Small intestine (tissue), 7 donors: ENCODE results near the gene AUTS2. TPM values are rescaled to one million over a fixed set of nuclear protein-coding genes. Genes with fewer than 3 reads are reported as not detected.

Experiments used
- DNase-seq, 2 donors: peaks; one replicate each; pipeline versions ENCODE4 v3.0.0 to v3.0.0-alpha.2; 2013
- FAIRE-seq: peaks from 2 replicates; lab custom pipeline; 2012; peaks lifted over from hg19 to GRCh38; lab: Jason Lieb, UNC
- H3K27ac ChIP-seq, 3 donors: one replicate each; pipeline ENCODE4 v1.5.1; 2013; ENCODE audit warnings: low read length in 2 of 3, mild to moderate bottlenecking in 2 of 3, control low read depth in 1 of 3, inconsistent platforms in 1 of 3, low read depth in 1 of 3, moderate library complexity in 1 of 3
- H3K27me3 ChIP-seq, 3 donors: one replicate each; pipeline ENCODE4 v1.6.1; 2013; ENCODE audit warnings: low read length in 3 of 3, inconsistent platforms in 1 of 3; ENCODE audit not compliant: control insufficient read depth in 3 of 3, insufficient read depth in 3 of 3
- H3K36me3 ChIP-seq, 3 donors: one replicate each; pipeline ENCODE4 v1.6.1; 2013; ENCODE audit warnings: low read length in 3 of 3, inconsistent platforms in 1 of 3, low read depth in 1 of 3, mild to moderate bottlenecking in 1 of 3, moderate library complexity in 1 of 3; ENCODE audit not compliant: control insufficient read depth in 3 of 3, insufficient read depth in 2 of 3
- H3K4me1 ChIP-seq, 3 donors: one replicate each; pipeline ENCODE4 v1.6.1; 2013; ENCODE audit warnings: low read length in 2 of 3, inconsistent platforms in 1 of 3, low read depth in 1 of 3, mild to moderate bottlenecking in 1 of 3, moderate library complexity in 1 of 3; ENCODE audit not compliant: control insufficient read depth in 3 of 3, insufficient read depth in 2 of 3
- H3K4me3 ChIP-seq, 3 donors: one replicate each; pipeline ENCODE4 v1.5.1; 2013; ENCODE audit warnings: low read length in 3 of 3, control low read depth in 1 of 3, inconsistent platforms in 1 of 3, low read depth in 1 of 3, mild to moderate bottlenecking in 1 of 3, moderate library complexity in 1 of 3
- H3K9me3 ChIP-seq, 2 donors: one replicate each; pipeline ENCODE4 v1.6.1; 2013; ENCODE audit warnings: low read depth in 1 of 2, low read length in 1 of 2; ENCODE audit not compliant: control insufficient read depth in 2 of 2, insufficient read depth in 1 of 2
- WGBS, 3 donors: extraction: QIAGEN DNeasy Blood & Tissue Kit; methylation state at CpG; one replicate each; pipeline ENCODE4 v1.1.7; 2013; 5-methylcytosine and 5-hydroxymethylcytosine counted together
- polyA plus RNA-seq, 4 donors: library from polyadenylated mRNA; stranded (reverse) in 3 of 4; unstranded in 1 of 4; fragments of 200-250 nt in 3 of 4; fragments of 120-200 nt in 1 of 4; gene quantifications; one replicate each; pipeline versions ENCODE4 v1.2.1 to v1.2.3, GENCODE V29; 2013
- donor health status: healthy with polysubstance abuse.
- donor health status: control.
- donor health status: control.
- donor health status: Bipolar disorder and iron deficiency.
- donor health status: healthy.

Gene AUTS2
- polyA plus RNA-seq, 4 donors: 4.9 to 43.5 (median 13.6) TPM

DNA sequence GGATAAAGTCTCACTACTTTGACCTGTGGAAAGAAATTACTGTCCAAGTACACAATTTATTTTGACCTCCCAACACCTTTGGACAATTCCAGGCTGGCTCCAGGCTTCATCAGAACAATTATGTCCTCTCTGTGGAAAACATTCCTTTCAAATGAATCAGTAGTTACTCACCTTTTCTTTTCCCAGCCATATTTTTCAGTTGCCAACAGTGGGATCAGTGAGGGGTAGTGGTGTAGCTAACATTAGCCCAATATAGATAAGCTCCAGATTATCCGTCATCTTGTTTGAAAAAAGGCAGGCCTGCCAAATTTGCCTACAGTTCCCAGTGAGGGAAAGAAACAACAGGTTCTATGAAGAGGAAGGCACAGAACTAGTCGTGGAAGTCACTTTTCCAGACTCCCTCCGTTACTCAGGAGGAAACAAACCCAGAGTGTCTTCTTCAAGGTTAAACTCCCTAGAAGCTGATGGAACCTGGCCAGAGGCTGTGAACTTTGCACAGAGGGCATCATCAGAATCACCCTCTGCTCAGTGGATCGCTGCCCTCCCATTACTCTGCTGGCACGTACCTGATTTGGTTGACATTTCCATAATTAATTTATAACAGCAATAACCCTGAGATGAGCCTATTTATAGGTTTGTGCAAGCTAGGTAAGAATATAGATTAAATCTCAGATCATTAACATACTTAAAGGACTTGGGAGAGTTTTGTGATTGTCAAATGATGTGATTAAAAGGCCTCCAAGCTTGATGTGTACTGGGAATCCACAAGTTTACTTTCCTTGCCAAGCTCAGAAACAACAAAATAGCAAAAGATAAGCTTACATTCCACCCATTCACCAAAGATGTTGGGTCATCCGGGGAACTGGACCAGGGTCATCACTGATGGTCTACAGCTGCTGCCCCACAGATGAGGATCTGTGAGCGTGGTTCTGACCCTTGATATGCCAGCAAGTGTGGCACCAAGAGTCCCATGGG lies 879.0 kb downstream of the AUTS2 start:
- Histone ChIP-seq H3K4me1 (peaks cover 0 to 5% (median 3%) of the 10 kb centered on the region in 3 donors), H3K27me3 (no peaks in the 10 kb centered on the region), H3K4me3 (no peak overlapping the region), H3K9me3 (no peaks in the 10 kb centered on the region), H3K27ac (peak overlapping the region in 1 of 3 donors; percentile 5), H3K36me3 (no peaks in the 10 kb centered on the region)
- FAIRE-seq (no peak), DNase-seq (peak in 1 of 2 donors; percentile 80)
- WGBS, 3 donors: 22 to 60% (median 47%) methylated on average over 7 of the region's 7 CpGs

DNA sequence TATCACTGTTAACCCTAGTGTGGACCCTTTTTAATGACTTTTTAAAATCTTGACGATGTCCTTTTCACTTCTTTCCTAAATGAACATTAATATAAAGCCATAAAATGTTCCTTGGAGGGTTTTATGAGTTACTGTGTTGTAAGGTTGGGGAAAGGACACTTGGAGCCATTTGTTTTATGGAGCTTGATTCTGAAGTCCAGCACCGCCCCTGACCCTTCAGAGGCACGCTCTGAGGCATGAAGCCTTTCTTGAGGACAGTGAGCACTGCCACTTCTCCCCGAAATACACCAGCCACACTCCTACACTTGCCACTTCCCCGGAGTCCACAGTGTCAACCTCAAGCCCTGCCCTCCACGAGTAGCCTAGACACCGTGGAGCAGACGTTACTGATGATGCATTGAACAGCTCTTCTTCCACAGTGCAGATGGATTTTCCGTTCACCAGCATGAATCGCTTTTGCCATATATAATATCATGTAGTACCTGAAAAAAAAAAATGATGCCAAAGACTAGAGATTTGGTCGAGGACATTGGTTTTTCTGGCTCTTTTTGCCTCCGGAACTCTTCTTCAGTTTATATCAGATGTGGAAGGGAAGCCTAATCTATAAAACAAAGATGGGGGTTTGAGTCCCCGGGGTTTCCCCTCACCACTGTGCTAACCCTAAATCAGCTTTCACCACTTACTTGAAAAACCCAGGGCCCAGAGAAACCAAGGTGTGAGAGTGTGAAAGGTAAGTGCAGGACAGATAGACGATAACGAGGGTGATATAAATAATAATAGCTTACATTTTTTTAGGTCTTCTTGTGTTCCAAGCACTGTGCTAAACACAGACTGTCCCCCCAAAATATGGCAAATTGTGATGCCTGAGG lies 881.1 kb downstream of the AUTS2 start:
- Histone ChIP-seq H3K36me3 (no peaks in the 10 kb centered on the region), H3K4me1 (peaks cover 0 to 5% (median 3%) of the 10 kb centered on the region in 3 donors), H3K27me3 (no peaks in the 10 kb centered on the region), H3K27ac (no peak overlapping the region), H3K4me3 (no peak overlapping the region), H3K9me3 (peaks cover 0 to 3% of the 10 kb centered on the region in 2 donors)
- no peak for FAIRE-seq
- peak; percentile 13 to 42 for DNase-seq
- 82 to 89% (median 85%) methylated on average over 15 of the region's 15 CpGs for WGBS, 3 donors

GRCh38 chr7:70480927-70481569 lies 882.8 kb downstream of the AUTS2 start:
- WGBS, 3 donors: 78 to 85% (median 80%) methylated on average over 8 of the region's 8 CpGs
- peaks cover 0 to 5% (median 3%) of the 10 kb centered on the region in 3 donors for H3K4me1 ChIP-seq
- FAIRE-seq: no peak
- no peaks in the 10 kb centered on the region for H3K27me3 ChIP-seq
- H3K27ac ChIP-seq: no peak overlapping the region
- peak in 1 of 2 donors; percentile 10 for DNase-seq
- no peak overlapping the region for H3K4me3 ChIP-seq
- no peaks in the 10 kb centered on the region for H3K36me3 ChIP-seq
- peaks cover 0 to 4% of the 10 kb centered on the region in 2 donors for H3K9me3 ChIP-seq

GRCh38 chr7:70481570-70482123 lies 883.4 kb downstream of the AUTS2 start:
- no peak for FAIRE-seq

GRCh38 chr7:70484255-70484654 lies 886.0 kb downstream of the AUTS2 start:
- Histone ChIP-seq H3K36me3 (no peaks in the 10 kb centered on the region), H3K27ac (no peak overlapping the region), H3K4me3 (no peak overlapping the region), H3K27me3 (no peaks in the 10 kb centered on the region), H3K9me3 (peaks cover 0 to 4% of the 10 kb centered on the region in 2 donors), H3K4me1 (peaks cover 0 to 5% (median 1%) of the 10 kb centered on the region in 3 donors)
- FAIRE-seq: no peak
- no peak for DNase-seq
- 81 to 92% (median 86%) methylated on average over 3 of the region's 3 CpGs for WGBS, 3 donors

More at GRCh38 chr7:70481570-70482123, 883.4 kb downstream of the AUTS2 start:
- H3K27me3 ChIP-seq: no peaks in the 10 kb centered on the region
- DNase-seq: peak; percentile 20 to 48
- WGBS, 3 donors: 21 to 62% (median 39%) methylated on average over 8 of the region's 8 CpGs
- H3K36me3 ChIP-seq: no peaks in the 10 kb centered on the region
- H3K9me3 ChIP-seq: peaks cover 0 to 4% of the 10 kb centered on the region in 2 donors
- peaks cover 0 to 5% (median 3%) of the 10 kb centered on the region in 3 donors for H3K4me1 ChIP-seq
- H3K27ac ChIP-seq: no peak overlapping the region
- no peak overlapping the region for H3K4me3 ChIP-seq

DNA sequence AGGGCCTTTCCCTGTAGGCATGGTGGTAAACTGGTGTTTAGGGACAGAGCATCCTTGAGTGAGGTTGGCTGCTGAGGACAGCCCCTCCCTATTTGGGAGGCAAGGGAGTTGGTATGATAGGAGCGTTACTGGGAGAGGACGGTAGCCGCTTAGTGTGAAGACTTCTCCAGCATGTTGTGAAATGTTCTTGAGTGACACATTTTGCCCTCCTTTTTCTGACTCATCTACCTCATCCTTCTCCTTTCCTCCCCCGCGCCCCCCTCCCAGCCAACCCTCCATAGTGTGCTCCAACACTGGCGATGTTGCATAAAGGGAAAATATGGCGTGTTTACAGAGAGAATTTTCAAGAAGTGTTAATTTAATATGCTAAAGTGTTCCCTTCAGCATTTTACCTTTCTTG lies 888.7 kb downstream of the AUTS2 start:
- FAIRE-seq: no peak

DNA sequence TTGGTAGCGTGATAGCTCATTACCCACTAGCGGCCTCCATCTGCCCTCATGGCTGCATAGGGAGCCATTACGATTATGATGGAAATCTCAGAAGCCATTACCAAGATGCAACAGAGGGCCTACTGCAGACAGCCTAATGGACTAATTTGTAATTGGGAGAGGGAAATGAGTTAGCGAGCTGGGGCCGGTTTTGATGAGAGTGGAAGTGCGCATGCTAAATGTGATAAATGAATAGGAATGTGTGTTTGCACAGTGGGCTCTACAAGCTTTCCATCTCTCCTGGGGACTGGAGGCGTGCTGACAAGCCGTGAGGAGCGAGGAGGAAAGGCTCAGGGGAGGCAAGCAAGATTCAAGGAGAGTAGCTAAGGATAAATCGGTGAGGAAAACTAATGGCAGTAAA lies 889.2 kb downstream of the AUTS2 start:
- no peak for DNase-seq
- Histone ChIP-seq H3K9me3 (peaks cover 0 to 4% of the 10 kb centered on the region in 2 donors), H3K4me3 (no peak overlapping the region), H3K27me3 (no peaks in the 10 kb centered on the region), H3K27ac (no peak overlapping the region), H3K36me3 (no peaks in the 10 kb centered on the region), H3K4me1 (no peaks in the 10 kb centered on the region)
- 94 to 95% (median 94%) methylated on average over 10 of the region's 10 CpGs for WGBS, 3 donors
- FAIRE-seq: no peak

More for the DNA sequence above, 888.7 kb downstream of the AUTS2 start:
- Histone ChIP-seq H3K9me3 (peaks cover 0 to 4% of the 10 kb centered on the region in 2 donors), H3K36me3 (no peaks in the 10 kb centered on the region), H3K27me3 (no peaks in the 10 kb centered on the region), H3K4me3 (no peak overlapping the region), H3K27ac (no peak overlapping the region), H3K4me1 (peaks cover 0 to 2% (median 0%) of the 10 kb centered on the region in 3 donors)
- DNase-seq: no peak
- 94 to 97% (median 96%) methylated on average over 7 of the region's 7 CpGs for WGBS, 3 donors
